Memory B cell (primary cell): Measurements from ENCODE around the gene BCL2L13.

Experiments used
- ATAC-seq: fragments of 150-1000 bp; cut with Tn5 transposase; 2 replicates; pipeline ENCODE4 v1.10.0; 2021; ENCODE audit warnings: low read depth, mild to moderate bottlenecking, moderate library complexity
- DNase-seq, 2 donors: peaks; one replicate each; pipeline ENCODE4 v3.0.0; 2022; ENCODE audit warnings: low spot score in 2 of 2
- H3K27ac Mint-ChIP-seq: one replicate; pipeline ENCODE4 v1.8.0; 2022; ENCODE audit warnings: mild to moderate bottlenecking, moderate library complexity, mixed read lengths
- H3K27me3 Mint-ChIP-seq: one replicate; pipeline ENCODE4 v1.8.0; 2022; ENCODE audit warnings: mixed read lengths
- H3K36me3 Mint-ChIP-seq: one replicate; pipeline ENCODE4 v1.8.0; 2022; ENCODE audit warnings: mild to moderate bottlenecking, mixed read lengths
- H3K4me1 Mint-ChIP-seq: one replicate; pipeline ENCODE4 v1.8.0; 2022; ENCODE audit warnings: mixed read lengths
- H3K4me3 Mint-ChIP-seq: one replicate; pipeline ENCODE4 v1.8.0; 2022; ENCODE audit warnings: mild to moderate bottlenecking, moderate library complexity, mixed read lengths
- H3K9me3 Mint-ChIP-seq: one replicate; pipeline ENCODE4 v1.8.0; 2022; ENCODE audit warnings: mixed read lengths

Gene BCL2L13

DNA sequence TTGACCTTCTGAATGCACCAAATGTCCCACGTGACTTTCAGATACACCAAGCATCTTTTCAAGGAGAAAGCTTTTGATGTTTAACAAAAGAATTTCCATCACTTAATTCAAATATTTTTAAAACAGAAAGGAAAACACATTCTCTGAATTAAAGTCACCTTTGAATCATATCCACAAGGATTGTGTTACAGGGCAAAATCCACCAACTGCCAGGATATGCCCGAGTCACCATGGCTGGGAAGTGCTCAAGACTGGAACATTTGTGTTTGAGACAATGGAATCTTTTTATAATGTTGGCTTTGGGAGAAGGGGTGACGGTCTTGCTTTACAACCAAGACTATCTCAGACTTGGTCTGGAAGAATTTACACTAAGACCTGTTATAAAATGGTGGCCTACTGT is 94.9 kb downstream of the BCL2L13 start:
- Mint-ChIP-seq H3K27me3 (no peaks in the 10 kb centered on the region), H3K4me3 (no peak overlapping the region), H3K9me3 (no peaks in the 10 kb centered on the region), H3K36me3 (peaks cover 17% of the 10 kb centered on the region), H3K4me1 (no peaks in the 10 kb centered on the region), H3K27ac (peak overlapping the region; percentile 25)
- no peak for ATAC-seq
- no peak for DNase-seq

DNA sequence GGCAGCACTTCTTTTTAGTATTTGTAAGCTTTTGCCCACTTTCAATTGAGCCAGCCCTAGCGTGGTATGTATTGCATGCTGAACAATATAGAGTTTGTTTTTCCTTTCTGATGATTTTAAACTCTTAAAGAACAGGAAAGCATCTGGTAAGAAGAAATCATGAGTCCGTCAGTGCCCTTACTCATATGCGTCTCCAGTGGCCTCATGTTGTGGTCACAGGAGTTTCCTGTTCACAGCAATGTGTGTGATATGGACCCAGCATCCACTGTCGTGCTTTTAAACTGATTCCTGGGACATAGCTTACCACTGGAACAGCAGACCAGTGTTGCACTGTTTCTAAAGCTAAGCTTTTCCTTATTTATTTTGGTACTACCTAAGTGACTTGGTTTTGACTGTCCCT is 95.6 kb downstream of the BCL2L13 start:
- peak overlapping the region; percentile 25 for H3K27ac Mint-ChIP-seq
- no peak for ATAC-seq
- H3K9me3 Mint-ChIP-seq = no peaks in the 10 kb centered on the region
- H3K4me1 Mint-ChIP-seq = no peaks in the 10 kb centered on the region
- no peaks in the 10 kb centered on the region for H3K27me3 Mint-ChIP-seq
- no peak overlapping the region for H3K4me3 Mint-ChIP-seq
- H3K36me3 Mint-ChIP-seq = peaks cover 15% of the 10 kb centered on the region
- DNase-seq = no peak

DNA sequence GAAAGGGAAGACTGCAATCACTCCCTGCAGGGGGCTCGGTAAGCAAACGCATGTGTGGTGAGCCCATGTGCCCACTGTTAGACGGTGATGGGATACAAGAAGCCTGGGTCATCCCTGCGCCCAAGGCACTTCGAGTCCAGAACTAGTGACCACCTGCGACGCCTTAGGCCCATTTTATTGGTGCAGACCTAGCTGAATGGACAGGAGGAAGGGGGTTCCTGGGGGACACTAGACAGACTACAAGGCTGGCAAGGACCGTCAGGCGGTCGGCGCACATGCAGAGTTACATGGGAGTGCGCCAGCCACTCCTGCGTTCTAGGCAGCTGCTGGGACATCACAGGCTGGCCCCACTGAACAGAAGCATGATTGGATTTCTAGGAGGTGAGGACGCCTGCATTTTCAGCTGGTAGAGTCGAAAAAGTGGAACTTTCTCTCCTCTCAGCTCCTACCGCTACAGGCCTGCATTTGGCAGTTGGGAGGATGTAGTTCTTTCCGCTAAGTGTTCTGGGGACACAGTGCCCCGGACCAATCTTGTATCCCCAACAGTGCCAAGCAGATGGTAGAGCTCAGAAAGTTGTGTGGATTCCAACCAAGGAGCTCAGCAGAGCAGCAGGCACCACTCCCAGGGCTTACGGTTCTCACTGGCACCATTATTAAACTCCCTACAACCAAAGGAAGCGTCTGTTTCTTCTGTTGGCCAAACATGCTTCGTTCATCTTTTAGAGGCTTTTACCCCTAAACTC is 100.0 kb downstream of the BCL2L13 start:
- H3K4me3 Mint-ChIP-seq = no peak overlapping the region
- peaks cover 3% of the 10 kb centered on the region for H3K4me1 Mint-ChIP-seq
- H3K27ac Mint-ChIP-seq = no peak overlapping the region
- H3K9me3 Mint-ChIP-seq = no peaks in the 10 kb centered on the region
- ATAC-seq (no peak), DNase-seq (no peak)
- H3K27me3 Mint-ChIP-seq = no peaks in the 10 kb centered on the region
- peaks cover 8% of the 10 kb centered on the region for H3K36me3 Mint-ChIP-seq

DNA sequence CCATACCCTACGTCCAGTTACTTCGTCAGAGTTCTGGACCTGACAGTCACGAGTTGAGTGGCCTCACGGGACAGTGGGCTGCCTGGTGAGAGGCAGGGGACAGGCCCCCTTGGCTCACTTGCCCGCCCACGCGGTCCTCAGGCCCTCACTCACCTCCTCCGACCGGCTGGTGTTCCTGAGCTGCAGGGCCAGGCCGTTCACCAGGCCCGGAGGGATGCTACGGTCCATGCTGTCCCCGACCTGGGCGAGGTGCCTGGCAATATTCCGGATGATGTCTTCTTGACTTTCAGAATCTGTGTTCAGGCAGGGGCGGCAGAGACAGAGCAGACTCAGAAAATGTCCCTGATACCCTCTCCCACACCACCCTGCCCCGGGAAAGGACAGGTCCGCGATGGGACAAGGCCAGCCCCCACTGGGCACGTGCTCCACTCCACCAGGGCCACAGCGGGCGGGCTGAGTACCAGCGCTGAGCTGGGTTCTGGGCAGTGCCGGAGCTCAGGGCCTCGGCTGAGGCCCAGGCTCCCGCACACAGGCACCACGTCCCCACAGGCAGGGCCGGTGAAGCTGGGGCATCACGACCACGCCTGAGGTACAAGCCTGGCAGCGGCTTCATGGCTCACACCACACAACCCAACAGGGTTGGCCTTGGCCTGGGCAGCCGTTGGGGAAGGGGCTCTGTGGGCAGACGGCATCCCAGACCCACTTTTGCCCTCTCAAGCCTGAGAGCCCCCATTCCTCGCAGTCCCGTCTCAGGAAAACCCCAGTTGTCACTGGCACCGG is 100.8 kb downstream of the BCL2L13 start:
- no peak for DNase-seq
- Mint-ChIP-seq H3K27me3 (no peaks in the 10 kb centered on the region), H3K36me3 (peaks cover 5% of the 10 kb centered on the region), H3K27ac (peak overlapping the region; percentile 91), H3K9me3 (no peaks in the 10 kb centered on the region), H3K4me1 (peaks cover 3% of the 10 kb centered on the region), H3K4me3 (no peak overlapping the region)
- ATAC-seq = no peak

DNA sequence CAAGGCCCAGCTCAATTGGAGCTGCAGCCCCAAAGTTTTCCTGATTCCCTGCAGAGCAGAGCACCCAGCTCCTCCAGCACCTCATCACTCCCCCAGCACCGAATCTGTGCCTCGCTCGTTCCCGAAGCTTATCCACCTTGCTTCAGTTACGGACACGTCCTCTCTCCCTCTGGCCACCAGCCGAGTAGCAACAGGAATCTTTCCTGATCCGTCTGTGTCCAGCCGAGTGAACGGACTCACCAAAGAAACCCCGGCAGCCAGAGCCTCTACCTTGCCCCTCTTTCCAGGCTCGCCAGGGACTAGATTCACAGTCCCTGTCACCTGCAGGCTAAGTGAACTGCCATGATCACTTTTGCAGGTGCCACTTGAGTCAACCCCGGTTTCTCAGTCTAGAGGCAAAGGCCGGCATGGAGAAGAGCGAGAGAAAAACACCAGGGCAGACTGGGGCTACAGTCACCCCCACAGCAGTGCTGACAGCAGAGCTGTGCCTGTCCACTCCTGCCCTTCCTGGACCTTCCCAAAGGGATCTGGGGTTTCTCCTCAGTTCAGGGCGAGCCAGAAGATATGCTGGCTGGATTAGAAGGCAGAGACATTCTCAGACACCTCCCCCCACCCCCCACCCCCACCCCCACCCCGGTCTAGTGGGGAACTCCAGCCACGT is 103.4 kb downstream of the BCL2L13 start:
- peak overlapping the region; percentile 91 for H3K27ac Mint-ChIP-seq
- H3K9me3 Mint-ChIP-seq = no peaks in the 10 kb centered on the region
- no peaks in the 10 kb centered on the region for H3K27me3 Mint-ChIP-seq
- ATAC-seq (no peak), DNase-seq (no peak)
- H3K4me1 Mint-ChIP-seq = peaks cover 8% of the 10 kb centered on the region
- no peak overlapping the region for H3K4me3 Mint-ChIP-seq
- peaks cover 8% of the 10 kb centered on the region for H3K36me3 Mint-ChIP-seq

DNA sequence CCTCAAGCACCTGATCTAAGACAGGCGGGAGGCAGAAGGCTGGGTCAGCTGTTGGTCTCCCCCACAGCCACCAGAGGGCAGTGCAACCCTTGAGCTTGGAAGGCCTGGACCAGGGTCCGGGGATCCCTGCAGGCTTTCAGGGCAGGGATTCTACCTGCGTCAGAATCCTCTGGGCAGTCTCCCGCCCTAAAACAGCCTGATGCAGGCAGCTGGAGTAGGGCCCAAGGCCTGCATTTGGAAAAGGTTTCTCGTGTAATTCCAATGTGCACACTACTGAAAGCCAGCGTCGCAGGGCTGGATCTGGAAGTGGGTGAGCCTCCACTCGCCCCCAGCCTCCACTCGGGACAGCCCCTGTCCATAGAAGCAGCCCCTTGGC is 104.0 kb downstream of the BCL2L13 start:
- no peaks in the 10 kb centered on the region for H3K9me3 Mint-ChIP-seq
- DNase-seq (peak; percentile 72 to 75), ATAC-seq (peak; percentile 96)
- peaks cover 8% of the 10 kb centered on the region for H3K36me3 Mint-ChIP-seq
- H3K27ac Mint-ChIP-seq = peak overlapping the region; percentile 91
- H3K4me3 Mint-ChIP-seq = no peak overlapping the region
- no peaks in the 10 kb centered on the region for H3K27me3 Mint-ChIP-seq
- H3K4me1 Mint-ChIP-seq = peaks cover 8% of the 10 kb centered on the region

DNA sequence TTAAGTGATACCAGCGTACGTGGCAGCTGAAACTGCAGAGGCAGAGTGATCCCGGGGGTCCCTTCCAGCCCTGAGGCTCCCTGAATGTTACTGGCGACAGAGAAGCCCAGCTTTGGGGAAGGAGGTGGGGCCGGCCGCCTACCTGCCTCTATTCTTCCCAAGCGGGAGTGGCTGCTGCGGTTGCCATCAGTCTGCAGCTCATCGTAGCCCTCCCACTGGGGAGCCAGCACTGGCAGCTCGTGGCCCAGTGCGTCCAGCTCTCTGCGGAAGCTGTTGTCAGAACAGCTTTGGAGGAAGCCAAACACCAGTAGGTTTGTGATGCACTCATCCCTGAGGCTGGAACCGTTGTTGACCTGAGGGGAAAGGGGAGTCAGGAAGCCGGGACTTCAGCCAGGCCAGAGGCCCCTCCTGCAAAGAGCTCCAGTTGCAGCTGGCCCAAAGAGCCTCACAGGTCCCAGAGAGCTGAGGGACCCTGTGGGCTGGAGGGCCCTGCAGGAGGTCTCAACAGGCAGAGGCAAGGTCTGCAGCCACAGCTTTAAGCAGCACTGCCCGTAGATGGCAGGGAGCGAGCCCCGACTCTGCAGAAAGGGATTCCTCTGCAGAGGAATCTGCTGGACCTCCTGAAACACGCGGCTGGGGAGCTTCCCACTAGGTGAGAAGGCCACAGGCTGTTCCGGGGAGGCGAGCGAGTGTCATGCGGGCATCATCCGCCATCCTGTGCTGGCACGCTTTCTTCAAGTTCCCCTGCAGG is 105.3 kb downstream of the BCL2L13 start:
- DNase-seq (no peak), ATAC-seq (no peak)
- Mint-ChIP-seq H3K27me3 (no peaks in the 10 kb centered on the region), H3K36me3 (peaks cover 7% of the 10 kb centered on the region), H3K4me1 (peaks cover 8% of the 10 kb centered on the region), H3K9me3 (no peaks in the 10 kb centered on the region), H3K4me3 (no peak overlapping the region), H3K27ac (peak overlapping the region; percentile 55)

DNA sequence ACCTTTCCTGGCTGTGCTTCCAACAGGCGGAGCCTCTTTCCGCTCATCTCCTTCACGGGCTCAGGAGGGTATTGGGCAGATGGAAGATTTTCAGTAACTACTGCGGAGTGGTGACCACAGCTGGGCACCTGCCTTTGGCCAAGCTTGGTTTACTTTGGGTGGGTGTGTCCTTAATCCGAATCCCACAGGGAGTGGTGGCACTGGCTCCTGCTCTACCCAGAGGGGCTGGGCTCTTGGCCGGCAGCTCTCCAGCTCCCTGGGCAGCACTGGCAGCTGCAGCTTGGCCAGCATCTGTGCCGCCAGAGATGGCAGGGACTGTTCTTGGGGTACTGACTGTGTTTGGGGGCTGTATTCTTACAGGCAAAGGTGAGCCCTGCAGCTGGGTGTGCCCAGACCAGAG is 105.9 kb downstream of the BCL2L13 start:
- H3K4me3 Mint-ChIP-seq = no peak overlapping the region
- DNase-seq = no peak
- no peak for ATAC-seq
- no peaks in the 10 kb centered on the region for H3K27me3 Mint-ChIP-seq
- peaks cover 7% of the 10 kb centered on the region for H3K36me3 Mint-ChIP-seq
- peaks cover 8% of the 10 kb centered on the region for H3K4me1 Mint-ChIP-seq
- no peaks in the 10 kb centered on the region for H3K9me3 Mint-ChIP-seq
- H3K27ac Mint-ChIP-seq = no peak overlapping the region

DNA sequence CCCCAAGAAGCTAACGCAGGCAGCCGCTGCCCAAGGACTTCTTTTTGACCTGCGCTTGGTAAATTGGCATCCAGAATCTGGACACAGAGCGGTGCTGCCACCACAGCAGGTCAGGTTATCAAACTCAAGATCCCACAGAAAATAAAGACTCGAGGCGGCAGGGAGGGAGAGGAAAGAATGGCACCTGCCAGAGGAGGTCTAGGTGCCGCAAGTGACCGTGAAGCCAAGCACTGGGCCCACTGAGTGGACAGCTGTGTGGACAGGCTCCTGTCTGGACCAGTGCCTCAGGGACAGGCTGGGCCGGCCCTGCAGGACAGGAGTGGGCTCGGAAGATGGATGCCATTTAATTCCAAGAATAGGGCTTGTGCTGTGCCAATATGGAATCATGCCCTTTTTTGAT is 108.4 kb downstream of the BCL2L13 start:
- Mint-ChIP-seq H3K9me3 (no peaks in the 10 kb centered on the region), H3K36me3 (peaks cover 6% of the 10 kb centered on the region), H3K4me3 (no peak overlapping the region), H3K4me1 (peaks cover 6% of the 10 kb centered on the region), H3K27ac (peak overlapping the region; percentile 52), H3K27me3 (no peaks in the 10 kb centered on the region)
- no peak for DNase-seq
- ATAC-seq = no peak

DNA sequence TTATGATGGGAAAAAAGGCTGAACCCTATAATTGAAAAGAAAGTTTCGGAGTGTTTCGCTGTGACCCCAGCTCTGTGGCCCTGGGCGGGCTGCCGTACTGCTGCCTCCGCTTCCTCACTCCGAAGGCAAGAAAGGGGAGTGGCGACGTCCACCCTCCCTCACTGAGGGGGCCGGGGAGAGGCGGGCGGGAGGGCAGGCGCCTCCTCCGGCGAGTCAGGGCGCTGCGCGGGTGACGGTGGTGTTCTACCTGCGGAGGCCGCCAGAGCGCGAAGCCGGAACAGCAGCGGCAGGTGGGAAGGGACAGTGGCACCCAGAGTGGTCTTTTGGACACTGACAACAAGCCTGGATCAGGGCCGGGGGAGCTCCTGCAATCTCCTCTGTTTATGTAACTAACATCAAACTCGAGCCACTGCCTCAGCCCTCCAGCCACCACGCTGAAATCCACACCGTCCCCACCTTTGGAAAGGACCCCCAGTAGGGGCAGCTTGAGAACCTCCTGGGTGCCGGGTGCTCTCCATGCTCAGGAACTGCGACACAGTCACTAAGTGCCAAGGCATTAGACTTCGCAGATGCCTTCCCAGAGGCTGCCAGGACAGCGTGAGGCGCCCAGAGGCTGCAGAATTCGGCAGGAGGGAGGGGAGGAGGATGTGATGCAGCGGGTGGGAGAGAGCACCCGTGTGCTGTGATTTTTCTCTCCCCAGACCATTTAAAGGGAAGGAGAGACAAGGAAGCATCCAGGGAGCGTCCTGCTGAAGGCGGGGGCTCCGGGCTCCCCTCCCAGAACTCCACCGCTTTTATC is 110.2 kb downstream of the BCL2L13 start:
- peaks cover 6% of the 10 kb centered on the region for H3K36me3 Mint-ChIP-seq
- peaks cover 5% of the 10 kb centered on the region for H3K4me1 Mint-ChIP-seq
- H3K4me3 Mint-ChIP-seq = no peak overlapping the region
- no peaks in the 10 kb centered on the region for H3K27me3 Mint-ChIP-seq
- ATAC-seq (no peak), DNase-seq (no peak)
- no peak overlapping the region for H3K27ac Mint-ChIP-seq
- H3K9me3 Mint-ChIP-seq = no peaks in the 10 kb centered on the region

DNA sequence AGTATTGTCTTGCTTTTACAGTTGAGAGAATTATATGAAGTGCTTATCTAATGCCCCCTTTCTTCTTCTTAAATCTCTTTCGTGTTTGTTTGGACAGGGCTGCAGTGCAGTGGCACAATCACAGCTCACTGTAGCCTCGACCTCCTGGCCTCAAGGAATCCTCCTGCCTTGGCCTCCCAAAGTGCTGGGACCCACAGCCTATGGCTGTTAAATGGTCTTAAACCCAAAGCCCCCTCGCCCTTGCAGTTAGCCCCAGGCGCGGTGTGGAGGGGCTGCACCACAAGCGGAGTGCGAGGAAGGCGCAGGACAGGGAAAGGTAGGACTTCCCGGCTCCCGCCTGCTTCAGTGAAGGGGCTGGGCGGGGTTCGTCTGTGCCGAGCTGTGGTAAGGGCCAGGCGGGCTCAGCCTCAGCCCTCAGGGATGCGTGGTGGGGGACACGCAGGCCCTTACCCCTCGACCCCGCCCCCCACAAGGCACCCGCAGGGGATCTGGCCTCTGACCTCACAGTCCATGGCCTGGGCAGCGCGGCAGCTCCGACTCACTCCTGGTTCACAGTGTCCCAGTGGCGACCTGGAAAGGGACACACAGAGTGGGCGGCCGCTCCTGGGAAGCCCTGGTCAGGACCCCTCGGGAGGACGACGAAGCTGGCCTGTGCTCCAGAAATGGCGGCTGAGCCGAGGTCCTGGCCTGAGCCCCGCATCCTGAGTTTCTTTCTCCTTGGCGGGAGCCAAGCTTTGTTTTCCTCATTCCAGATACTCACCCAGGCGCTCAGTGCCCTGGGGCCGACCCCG is 111.2 kb downstream of the BCL2L13 start:
- ATAC-seq (no peak), DNase-seq (no peak)
- H3K36me3 Mint-ChIP-seq = peaks cover 6% of the 10 kb centered on the region
- H3K27me3 Mint-ChIP-seq = no peaks in the 10 kb centered on the region
- no peak overlapping the region for H3K4me3 Mint-ChIP-seq
- H3K9me3 Mint-ChIP-seq = no peaks in the 10 kb centered on the region
- H3K27ac Mint-ChIP-seq = no peak overlapping the region
- H3K4me1 Mint-ChIP-seq = peaks cover 2% of the 10 kb centered on the region

DNA sequence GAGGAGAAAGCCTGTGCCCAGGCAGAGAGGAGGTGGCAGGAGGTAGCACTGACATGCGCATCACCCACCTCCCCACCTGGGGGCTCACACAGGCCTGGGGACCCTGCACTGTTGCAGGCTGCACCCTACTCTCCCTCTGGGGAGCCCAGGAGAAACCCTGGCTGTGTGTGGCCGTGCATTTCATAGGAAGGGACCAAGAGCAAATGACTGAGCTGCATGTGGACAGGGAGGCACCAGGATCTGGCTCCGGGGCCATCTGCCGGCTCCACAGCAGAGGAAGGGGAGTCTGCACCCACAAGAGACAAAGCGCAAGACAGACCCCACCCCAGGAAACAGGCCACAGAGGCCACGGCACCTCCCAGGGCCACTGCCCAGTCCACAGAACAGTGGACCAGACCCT is 113.0 kb downstream of the BCL2L13 start:
- no peaks in the 10 kb centered on the region for H3K27me3 Mint-ChIP-seq
- H3K4me3 Mint-ChIP-seq = no peak overlapping the region
- ATAC-seq = no peak
- no peaks in the 10 kb centered on the region for H3K9me3 Mint-ChIP-seq
- no peak for DNase-seq
- peaks cover 6% of the 10 kb centered on the region for H3K36me3 Mint-ChIP-seq
- peaks cover 3% of the 10 kb centered on the region for H3K4me1 Mint-ChIP-seq
- peak overlapping the region; percentile 28 for H3K27ac Mint-ChIP-seq
